AG20443 (cell line): ENCODE results near the gene CC2D1A.

Source experiments
- DNase-seq: peaks from one replicate; pipeline ENCODE4 v3.0.0; 2012; ENCODE audit warnings: low spot score, mixed read lengths

The CC2D1A gene

DNA sequence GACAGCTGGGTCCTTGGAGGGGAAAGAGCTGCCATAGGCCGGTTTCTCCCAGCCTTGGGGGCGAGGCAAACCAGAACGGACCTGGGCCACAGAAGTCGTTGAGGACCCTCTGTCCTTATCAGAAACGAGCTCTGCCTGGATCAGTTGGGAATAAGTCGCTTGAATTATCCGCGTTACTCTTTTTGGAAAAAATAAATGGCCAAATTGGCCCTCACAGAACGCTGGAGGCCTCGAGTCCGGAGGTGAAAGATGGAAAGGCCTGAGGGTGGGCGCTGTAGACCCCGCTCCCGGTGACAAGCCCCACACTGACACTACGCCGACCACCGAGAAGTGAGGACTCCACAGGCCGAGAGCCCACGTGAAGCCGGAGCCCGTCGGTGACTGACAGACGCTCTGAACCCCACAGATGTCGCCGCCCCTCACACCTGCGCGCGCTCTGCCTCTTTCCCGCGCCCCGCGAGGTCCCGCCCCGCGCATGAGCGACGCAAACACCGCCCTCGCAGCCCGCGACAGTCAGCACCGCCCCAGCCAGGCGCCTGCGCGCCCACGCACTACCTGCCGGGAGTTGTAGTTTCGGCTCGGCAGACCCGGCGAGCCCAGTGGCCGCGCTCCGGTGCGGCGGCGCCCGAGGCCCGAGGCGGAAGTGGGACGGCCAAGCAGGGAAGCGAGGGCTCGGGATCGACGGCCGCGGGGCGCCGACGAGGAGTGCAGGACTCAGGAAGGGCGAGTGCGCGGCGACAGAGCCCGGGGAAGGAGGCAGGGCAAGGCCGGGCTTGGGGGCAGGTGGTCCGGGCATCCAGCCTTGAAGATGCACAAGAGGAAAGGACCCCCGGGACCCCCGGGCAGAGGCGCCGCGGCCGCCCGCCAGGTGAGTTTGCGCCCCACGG, at the start of gene CC2D1A, which contains the start of gene BRME1:
CC2D1A (plus strand) TSS at position 568 of the 887 bp plus-strand sequence; CDS start at position 809, 241 bp downstream.
BRME1 (minus strand) TSS at position 484 of the 887 bp plus-strand sequence. CDS start 1,225 bp downstream, outside the sequence.
- DNase-seq = peak; percentile 100

DNA sequence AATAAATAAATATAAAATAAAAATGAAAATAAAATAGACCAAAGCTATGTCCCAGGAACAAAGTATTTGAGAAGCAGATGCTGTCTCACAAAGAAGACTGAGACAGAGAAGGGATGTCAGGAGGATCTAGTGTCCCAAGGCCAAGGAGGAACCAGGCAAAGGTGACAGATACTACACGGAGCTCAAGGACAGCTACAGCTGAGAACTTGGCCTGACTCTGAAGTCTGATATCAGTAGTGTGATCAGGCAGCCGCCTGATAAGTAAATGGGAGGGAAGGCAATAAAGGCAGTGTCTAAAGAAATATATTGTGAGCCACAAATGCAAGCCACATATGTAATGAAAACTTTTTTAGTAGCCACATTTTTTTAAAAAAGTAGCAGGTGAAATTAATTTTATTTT, 49.5 kb upstream of the CC2D1A start:
- no peak for DNase-seq

GRCh38 chr19:13859361-13859880, 46.6 kb upstream of the CC2D1A start:
- DNase-seq = no peak

GRCh38 chr19:13860679-13861391, 45.2 kb upstream of the CC2D1A start:
- DNase-seq = no peak

DNA sequence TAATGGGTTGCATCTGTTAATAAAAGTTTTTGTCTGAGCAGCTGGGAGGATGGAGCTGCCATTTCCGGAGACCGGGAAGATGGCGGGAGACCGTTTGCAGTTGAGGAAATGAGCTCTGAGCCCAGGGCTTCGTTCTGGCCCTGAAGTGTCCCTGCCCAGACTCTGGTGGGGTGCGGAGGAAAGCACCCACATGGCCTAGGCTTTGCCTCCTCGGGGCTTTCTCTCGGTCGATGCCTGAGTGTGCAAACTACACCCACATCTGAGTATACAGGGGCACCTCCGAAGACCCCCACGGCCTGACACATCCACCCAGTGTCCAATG, 44.6 kb upstream of the CC2D1A start:
- DNase-seq = no peak

GRCh38 chr19:13861714-13862531, 44.1 kb upstream of the CC2D1A start:
- DNase-seq = peak; percentile 93

DNA sequence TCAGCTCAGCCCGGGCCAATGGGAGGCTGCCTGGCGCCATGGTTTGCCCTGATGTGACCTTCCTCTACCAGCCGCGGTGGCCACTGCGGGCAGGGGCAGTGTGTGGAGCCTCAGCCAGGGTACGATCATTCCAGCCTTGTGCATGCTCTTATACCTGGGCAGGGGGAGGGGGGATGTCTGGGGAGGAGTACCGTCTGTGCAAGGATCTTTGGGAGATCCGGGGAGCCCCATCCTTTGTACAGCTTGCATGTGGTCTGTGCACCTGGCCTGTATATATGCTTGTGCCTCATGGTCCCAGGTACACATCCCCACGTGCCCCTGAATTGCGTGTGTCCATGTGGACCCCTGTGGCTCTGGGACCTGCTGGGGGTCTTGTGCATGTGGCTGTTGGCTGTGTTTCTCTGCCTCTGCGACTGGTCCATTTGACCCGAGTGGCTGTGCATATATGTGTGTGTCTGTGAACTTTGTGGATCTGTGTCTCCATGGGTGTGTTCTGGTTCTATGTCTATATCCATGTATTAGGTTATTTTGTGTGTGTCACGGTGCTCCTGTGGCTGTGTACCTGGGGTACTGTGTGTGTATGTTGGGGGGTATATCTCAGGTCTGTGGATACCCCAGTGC, 41.8 kb upstream of the CC2D1A start:
- no peak for DNase-seq

GRCh38 chr19:13864667-13865570, 41.1 kb upstream of the CC2D1A start:
- peak; percentile 29 for DNase-seq

DNA sequence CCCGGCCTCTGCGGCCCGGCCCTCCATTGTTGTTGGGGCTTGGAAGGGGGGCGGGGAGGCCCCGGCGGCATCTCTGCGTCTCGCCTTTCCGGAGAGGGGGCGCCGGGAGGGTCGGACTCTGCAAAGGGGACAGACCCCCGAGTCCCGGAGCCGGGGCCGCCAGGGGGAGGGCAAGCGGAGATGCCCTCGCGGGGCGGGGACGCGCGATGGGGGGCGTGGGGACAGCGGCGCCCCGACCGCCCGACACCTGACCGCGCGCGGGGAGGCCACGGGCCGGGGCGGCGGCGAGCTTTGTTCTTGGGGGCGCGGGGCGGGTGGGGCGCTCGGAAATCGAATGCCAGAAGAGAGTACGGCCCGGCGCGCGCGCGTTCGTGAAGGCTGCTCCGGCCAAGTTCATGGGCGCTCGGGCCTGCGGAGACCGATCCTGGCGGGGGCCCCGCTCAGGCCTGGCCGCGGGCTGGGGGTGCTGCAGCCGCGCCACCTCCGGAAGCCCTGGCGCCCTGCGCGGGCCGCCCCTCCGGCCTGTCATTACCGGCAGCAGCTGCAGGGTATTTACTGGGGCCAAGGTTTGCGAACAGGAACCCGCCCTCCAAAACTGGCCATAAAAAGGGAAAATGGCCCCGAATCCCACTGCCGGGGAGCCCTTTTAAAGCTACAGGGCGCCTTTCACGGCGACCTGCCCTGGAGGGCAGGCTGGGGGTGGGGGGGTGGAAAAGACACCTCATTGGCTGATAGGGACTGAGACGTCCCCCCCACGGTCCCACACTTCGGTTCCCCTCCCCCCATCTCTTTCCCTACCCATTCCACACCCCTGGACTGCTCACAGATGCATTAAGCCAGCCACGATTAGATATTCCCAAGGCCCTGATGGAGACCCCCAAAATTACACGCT, 40.2 kb upstream of the CC2D1A start:
- DNase-seq = peak; percentile 58

DNA sequence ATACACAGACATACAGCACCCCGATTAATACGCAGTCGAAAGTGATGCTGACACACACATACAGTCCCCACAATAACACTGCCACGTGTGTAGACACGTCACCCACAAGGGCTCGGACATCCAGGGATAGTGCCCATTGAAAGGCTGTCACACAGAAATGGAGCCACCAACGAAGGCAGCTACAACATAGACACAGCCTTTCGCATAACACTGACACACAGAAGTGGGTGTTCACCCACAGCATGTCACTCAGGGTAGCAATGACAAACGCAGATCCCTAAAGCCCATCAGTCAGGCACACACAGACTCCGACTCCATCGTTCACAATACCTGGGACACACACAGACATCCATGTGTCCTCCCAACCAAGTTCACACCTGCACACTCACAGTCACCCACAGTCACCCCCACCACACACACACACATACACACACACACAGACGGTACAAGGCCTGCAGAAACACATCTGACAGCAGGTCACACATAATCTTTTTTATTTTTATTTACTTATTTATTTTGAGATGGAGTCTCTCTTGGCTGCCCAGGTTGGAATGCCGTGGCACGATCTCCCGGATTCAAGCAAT, 39.4 kb upstream of the CC2D1A start:
- no peak for DNase-seq

DNA sequence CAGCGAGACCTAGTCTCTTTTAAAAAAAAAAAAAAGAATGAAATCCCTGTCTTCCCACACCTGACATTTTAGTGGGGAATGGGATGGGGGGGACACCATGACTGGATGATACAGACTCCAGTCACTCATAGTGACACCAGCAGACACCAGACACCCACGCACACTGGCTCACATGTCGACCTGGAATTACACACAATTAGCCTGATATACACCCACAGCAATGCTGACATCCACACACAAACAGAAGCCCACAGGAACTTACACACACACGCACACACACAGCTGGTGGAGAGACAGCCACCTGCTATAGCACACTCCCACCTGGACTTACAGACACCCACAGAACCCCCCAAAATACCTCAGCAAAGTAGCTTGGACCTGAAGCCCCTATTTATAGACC, 37.3 kb upstream of the CC2D1A start:
- DNase-seq = no peak

- DNase-seq = no peak
These were observed 36.7 kb upstream of the CC2D1A start for GRCh38 chr19:13869281-13869680.

- no peak for DNase-seq
These were observed 35.1 kb upstream of the CC2D1A start for GRCh38 chr19:13870873-13871272.

DNA sequence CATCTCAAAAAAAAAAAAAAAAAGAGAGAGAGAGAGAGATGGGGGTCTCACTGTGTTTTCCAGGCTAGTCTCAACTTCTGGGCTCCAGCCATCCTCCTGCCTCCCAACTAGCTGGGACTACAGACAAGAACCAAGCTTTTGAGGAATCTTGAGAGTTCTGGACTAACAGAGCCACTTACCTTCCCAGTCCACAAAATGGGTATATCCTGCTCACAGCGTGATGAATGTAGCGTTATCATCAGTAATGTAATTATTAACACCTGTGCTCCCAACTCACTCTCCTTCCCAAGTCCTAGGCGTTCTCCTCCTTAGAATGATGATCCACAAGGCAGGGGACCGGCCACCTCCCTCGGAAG, 33.7 kb upstream of the CC2D1A start:
- no peak for DNase-seq

GRCh38 chr19:13872695-13873389, 33.2 kb upstream of the CC2D1A start:
- peak; percentile 69 for DNase-seq

DNA sequence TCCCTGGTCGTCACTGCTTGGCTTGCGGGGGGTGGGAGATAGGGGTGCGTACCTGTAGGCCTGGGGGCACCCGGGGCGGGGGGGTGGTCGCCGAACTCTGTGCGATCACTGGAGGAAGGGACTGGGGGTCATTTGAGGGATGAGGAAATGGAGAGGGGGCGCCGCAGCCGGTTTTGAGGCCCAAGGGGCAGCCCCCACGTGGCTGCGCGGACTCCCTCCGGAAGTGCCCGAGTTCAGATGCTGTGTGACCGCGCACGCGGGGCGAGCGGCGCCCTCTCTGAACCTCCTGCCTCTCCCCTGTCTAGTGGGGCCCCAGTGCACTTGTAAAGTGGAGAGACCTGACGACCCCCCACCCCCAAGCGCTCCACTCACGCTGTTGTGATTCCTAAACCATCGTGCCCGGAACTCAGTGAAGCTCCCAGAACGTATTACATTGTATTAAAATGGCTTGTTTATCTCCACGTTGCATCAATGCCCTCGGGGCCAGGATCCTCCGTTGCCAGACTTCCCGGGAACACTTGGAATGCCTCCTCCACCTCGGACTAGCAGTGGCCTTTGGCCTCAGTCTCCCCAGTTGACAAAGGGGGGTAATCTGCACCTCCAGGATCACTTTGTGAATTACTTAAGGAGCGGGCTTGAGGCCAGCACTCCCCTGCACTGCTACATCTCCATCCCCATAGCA, 32.0 kb upstream of the CC2D1A start:
- no peak for DNase-seq

- no peak for DNase-seq
These were observed 30.2 kb upstream of the CC2D1A start for GRCh38 chr19:13875824-13876223.

DNA sequence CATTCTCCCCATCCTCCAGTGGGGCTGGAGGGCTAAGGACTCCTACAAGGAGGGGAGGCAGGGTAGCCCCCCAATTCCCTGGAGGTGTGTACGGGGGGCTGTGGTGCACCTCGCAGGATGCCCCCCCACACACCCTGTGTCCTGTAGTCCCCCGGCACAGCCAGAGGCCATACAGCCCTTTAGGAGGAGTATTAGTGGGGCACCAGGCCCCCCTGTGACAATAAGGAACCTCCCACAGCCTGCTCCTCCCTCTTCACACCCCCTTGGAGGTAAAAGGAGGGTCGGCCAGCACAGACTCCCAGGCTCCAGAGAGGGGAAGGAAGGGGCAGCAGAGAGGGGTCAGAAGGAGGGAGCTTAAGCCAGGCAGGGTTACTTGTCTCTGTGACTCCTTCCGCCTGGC, 29.2 kb upstream of the CC2D1A start, which contains the start of gene NANOS3:
NANOS3 (plus strand) TSS at position 301 of the 400 bp plus-strand sequence. CDS start 115 bp downstream, outside the sequence.
- DNase-seq = no peak
